Smooth muscle cell (in vitro differentiated cells): Measurements from ENCODE around the gene PPP1CA. TPM values are rescaled to one million over a fixed set of nuclear protein-coding genes. Genes with fewer than 3 reads are reported as not detected.
A peak's percentile ranks its signal among the peaks of the same experiment; 100 is the strongest.

Experiments used
- DNase-seq: peaks from one replicate; lab custom pipeline; 2025; ENCODE audit not compliant: unreplicated experiment; lab: John Stamatoyannopoulos, UW
- H2AFZ ChIP-seq: fragments of 200-600 bp; sonication (generic); 2 replicates; pipeline ENCODE4 v1.6.0; 2016; ENCODE audit warnings: antibody characterized with exemption, low read depth, mild to moderate bottlenecking
- H3F3A ChIP-seq: fragments of 200-600 bp; sonication (generic); 2 replicates; pipeline ENCODE4 v1.6.0; 2017; ENCODE audit warnings: antibody characterized with exemption, low read depth
- H3K27ac ChIP-seq: fragments of 200-600 bp; sonication (generic); 2 replicates; pipeline ENCODE4 v1.5.1; 2016; ENCODE audit warnings: low read depth, mild to moderate bottlenecking
- H3K27me3 ChIP-seq: fragments of 200-600 bp; sonication (generic); 2 replicates; pipeline ENCODE4 v1.6.1; 2016; ENCODE audit warnings: low read depth, mild to moderate bottlenecking
- H3K36me3 ChIP-seq: fragments of 200-600 bp; sonication (generic); 2 replicates; pipeline ENCODE4 v1.5.1; 2016; ENCODE audit warnings: low read depth
- H3K4me1 ChIP-seq: fragments of 200-600 bp; sonication (generic); 2 replicates; pipeline ENCODE4 v1.5.1; 2016; ENCODE audit warnings: low read depth
- H3K4me2 ChIP-seq: fragments of 200-600 bp; sonication (generic); 2 replicates; pipeline ENCODE4 v1.6.0; 2016; ENCODE audit warnings: mild to moderate bottlenecking
- H3K4me3 ChIP-seq: fragments of 200-600 bp; sonication (generic); 2 replicates; pipeline ENCODE4 v1.5.1; 2016; ENCODE audit warnings: mild to moderate bottlenecking
- H3K79me2 ChIP-seq: fragments of 200-600 bp; sonication (generic); 2 replicates; pipeline ENCODE4 v1.6.0; 2016; ENCODE audit warnings: low read depth, mild to moderate bottlenecking
- H3K9ac ChIP-seq: fragments of 200-600 bp; sonication (generic); 2 replicates; pipeline ENCODE4 v1.6.0; 2016; ENCODE audit warnings: low read depth
- H3K9me3 ChIP-seq: fragments of 200-600 bp; sonication (generic); replicated peaks from 2 replicates; pipeline ENCODE4 v1.5.1; 2016; ENCODE audit warnings: low read depth
- H4K20me1 ChIP-seq: fragments of 200-600 bp; sonication (generic); 2 replicates; pipeline ENCODE4 v1.6.0; 2016; ENCODE audit warnings: low read depth
- WGBS: methylation state at CpG from one replicate; pipeline ENCODE4 v1.1.7; 2016; ENCODE audit warnings: low lambda C conversion rate; 5-methylcytosine and 5-hydroxymethylcytosine counted together
- polyA plus RNA-seq: library from polyadenylated mRNA; unstranded; fragments of >200 nt; fragmentation: Nextera tagmentation; extraction: Ambion mirVana; gene quantifications from 2 replicates; pipeline ENCODE4 v1.2.1, GENCODE V29; 2016
- total RNA-seq: library from RNA; depleted of rRNA; stranded (reverse); fragments of >200 nt; gene quantifications from 2 replicates; pipeline ENCODE4 v1.2.3, GENCODE V29; 2014
- TF ChIP-seq, protein P1 (sequence below): fragments of 200-600 bp; sonication (generic); IDR thresholded peaks from 2 replicates; pipeline ENCODE4 v1.5.1; 2017; ENCODE audit warnings: borderline replicate concordance, mild to moderate bottlenecking, antibody characterized with exemption; ENCODE audit not compliant: insufficient read depth, poor library complexity, severe bottlenecking

The PPP1CA gene
- total and polyA plus RNA-seq, 2 experiments from 2014 or later = 123 to 210 TPM

DNA sequence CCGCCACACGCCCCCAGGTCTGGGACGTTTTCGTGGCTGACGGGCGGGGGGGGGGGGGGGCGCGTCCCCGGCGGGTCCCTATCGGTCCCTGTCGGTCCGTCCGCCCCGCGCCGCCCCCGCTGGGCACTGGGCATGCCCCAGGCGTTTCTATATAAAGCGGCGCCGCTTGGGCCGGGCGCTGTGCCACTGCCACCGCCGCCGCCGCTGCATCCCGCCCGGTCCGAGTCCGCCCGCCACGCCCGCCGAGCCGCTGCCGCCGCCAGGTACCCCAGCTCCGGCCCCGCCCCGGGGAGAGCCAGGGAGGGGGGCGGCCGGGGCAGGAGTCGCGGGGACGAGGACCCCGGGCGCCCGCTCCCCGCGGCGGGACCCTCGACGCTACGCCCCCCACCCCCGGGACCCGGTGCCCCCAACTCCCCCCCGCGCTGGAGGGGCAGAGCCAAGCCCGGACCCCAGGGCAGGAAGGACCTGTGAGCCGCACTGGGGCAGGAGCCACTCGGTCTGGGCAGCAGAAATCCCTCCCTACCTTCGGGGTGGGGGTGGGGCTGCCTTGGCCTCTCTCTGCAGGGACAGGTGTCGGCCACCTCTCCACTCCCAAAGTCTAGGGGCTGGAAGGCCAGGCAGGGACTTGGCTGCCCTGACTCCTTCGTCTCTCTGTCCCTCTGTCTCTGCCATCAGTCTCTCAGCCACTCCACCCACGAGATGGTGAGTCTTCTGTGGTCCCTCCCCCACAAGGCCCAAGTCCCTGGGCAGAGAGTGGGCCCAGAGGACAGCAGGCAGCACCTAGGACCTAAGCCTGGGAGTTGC lies 14.0 kb upstream of the PPP1CA start, which contains the start of gene CARNS1:
Gene CARNS1, plus strand, starts transcription at position 178 of the 804 bp plus-strand sequence. Its CDS starts 522 bp downstream, at position 700.
- Histone ChIP-seq H2AFZ (no peak within 1 kb of the TSS), H3K4me1 (peaks cover 8% of the 10 kb centered on the region), H4K20me1 (no peaks in the 10 kb centered on the region), H3K9me3 (no peaks in the 10 kb centered on the region), H3K79me2 (no peaks in the 10 kb centered on the region), H3K27ac (no peak within 1 kb of the TSS), H3K27me3 (peaks cover 18% of the 10 kb centered on the region), H3K9ac (no peak within 1 kb of the TSS), H3K4me2 (peak within 1 kb of the TSS; percentile 84), H3K4me3 (peak within 1 kb of the TSS; percentile 39), H3K36me3 (no peaks in the 10 kb centered on the region), H3F3A (no peaks in the 10 kb centered on the region)
- no peak for DNase-seq
- TF ChIP-seq, protein P1, sequence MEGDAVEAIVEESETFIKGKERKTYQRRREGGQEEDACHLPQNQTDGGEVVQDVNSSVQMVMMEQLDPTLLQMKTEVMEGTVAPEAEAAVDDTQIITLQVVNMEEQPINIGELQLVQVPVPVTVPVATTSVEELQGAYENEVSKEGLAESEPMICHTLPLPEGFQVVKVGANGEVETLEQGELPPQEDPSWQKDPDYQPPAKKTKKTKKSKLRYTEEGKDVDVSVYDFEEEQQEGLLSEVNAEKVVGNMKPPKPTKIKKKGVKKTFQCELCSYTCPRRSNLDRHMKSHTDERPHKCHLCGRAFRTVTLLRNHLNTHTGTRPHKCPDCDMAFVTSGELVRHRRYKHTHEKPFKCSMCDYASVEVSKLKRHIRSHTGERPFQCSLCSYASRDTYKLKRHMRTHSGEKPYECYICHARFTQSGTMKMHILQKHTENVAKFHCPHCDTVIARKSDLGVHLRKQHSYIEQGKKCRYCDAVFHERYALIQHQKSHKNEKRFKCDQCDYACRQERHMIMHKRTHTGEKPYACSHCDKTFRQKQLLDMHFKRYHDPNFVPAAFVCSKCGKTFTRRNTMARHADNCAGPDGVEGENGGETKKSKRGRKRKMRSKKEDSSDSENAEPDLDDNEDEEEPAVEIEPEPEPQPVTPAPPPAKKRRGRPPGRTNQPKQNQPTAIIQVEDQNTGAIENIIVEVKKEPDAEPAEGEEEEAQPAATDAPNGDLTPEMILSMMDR = no peak
- WGBS = 20% methylated on average over 9 of the region's 67 CpGs

DNA sequence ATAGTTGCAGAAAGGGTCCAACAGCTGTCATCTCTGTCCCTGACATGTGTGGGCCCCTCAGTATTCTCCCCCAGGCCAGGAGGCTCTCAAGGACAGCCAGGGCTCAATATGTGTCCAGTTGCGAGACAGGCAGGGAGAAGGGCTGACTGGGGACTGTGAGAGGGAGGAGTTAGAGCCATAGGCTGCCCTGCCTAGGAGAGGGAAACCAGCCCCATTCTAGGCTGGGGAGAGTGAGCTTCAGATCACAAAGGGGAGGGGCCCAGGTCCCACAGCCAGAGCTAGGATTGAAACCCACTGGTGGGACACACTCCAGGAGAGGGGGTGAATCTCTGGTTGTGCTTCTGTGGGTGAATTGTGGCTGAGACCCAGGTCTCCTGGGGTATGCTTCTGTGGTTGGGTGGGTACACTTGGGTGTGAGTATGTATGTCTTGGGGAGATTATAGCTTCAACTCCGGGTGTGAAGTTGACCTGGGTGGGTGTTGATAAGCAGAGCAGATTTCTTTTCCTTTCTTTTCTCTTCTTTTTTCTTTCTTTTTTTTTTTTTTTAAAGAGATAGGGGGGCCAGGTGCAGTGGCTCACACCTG lies 11.7 kb upstream of the PPP1CA start:
- peaks cover 6% of the 10 kb centered on the region for H3K4me1 ChIP-seq
- H3K27ac ChIP-seq = no peak overlapping the region
- H3K36me3 ChIP-seq = no peaks in the 10 kb centered on the region
- WGBS = 84% methylated on average over 2 of the region's 2 CpGs
- no peaks in the 10 kb centered on the region for H3K9me3 ChIP-seq
- no peaks in the 10 kb centered on the region for H4K20me1 ChIP-seq
- no peak overlapping the region for H3K9ac ChIP-seq
- DNase-seq = no peak
- no peak overlapping the region for H3K4me3 ChIP-seq
- no peak overlapping the region for H2AFZ ChIP-seq
- TF ChIP-seq, protein P1 = no peak
- H3K27me3 ChIP-seq = peaks cover 18% of the 10 kb centered on the region
- no peaks in the 10 kb centered on the region for H3K79me2 ChIP-seq
- no peak overlapping the region for H3K4me2 ChIP-seq
- H3F3A ChIP-seq = no peaks in the 10 kb centered on the region

DNA sequence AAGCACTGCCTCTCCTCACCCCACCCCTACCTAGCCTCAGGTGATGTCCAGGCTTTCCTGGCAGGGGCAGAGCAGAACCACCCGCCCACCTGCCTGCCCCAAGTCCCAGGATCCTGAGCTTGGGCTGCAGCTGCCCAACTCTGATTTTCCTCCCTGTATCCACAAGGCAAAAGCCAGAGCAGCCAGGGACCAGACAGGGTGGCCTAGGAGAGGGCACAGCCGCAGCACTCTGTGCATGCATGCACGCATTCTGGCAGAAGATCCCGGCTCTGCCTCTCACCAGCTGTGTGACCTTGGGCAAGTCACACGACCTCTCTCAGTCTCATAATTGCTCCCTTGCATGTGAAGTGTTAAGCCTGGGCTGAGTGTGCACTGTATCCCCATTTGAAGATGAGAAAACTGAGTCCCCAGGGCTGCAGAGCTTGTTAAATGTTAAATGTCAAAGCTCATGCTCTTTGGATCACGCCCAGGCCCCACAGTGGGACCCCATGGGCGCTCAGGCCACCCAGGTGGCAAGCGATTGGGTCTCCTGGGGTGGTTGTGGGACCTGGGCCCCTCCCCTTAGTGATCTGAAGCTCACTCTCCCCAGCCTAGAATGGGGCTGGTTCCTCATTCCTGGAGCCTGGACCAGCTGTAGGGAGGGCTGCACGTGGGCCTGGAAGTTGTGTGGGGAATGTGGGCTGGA lies 11.0 kb upstream of the PPP1CA start:
- TF ChIP-seq, protein P1 = no peak
- Histone ChIP-seq H3K36me3 (no peaks in the 10 kb centered on the region), H3K4me3 (no peak overlapping the region), H4K20me1 (no peaks in the 10 kb centered on the region), H3K27me3 (peaks cover 18% of the 10 kb centered on the region), H2AFZ (no peak overlapping the region), H3K9me3 (no peaks in the 10 kb centered on the region), H3K9ac (no peak overlapping the region), H3K4me2 (no peak overlapping the region), H3F3A (no peaks in the 10 kb centered on the region), H3K27ac (no peak overlapping the region), H3K4me1 (peaks cover 6% of the 10 kb centered on the region), H3K79me2 (no peaks in the 10 kb centered on the region)
- 82% methylated on average over 9 of the region's 9 CpGs for WGBS
- no peak for DNase-seq
